H1 (cell line): Measurements from ENCODE around the gene ZNF593. TPM values are rescaled to one million over a fixed set of nuclear protein-coding genes. Genes with fewer than 3 reads are reported as not detected.

Experiments used
- CTCF ChIA-PET: fragments of 300-600 bp; sonication (Branson Sonifier 250); formaldehyde crosslinking; loops from one replicate; lab custom pipeline; 2021; ENCODE audit not compliant: partially characterized antibody; lab: Charles Lee
- POLR2A ChIA-PET: fragments of 300-600 bp; sonication (Branson Sonifier 250); formaldehyde crosslinking; loops from one replicate; lab custom pipeline; 2021; ENCODE audit warnings: inconsistent platforms; ENCODE audit not compliant: partially characterized antibody; lab: Charles Lee
- DNase-seq, 2 experiments: peaks; one replicate each; pipeline versions ENCODE4 v3.0.0 to v3.0.0-alpha.2; 2010 to 2022; ENCODE audit warnings: low spot score in 2 of 2, low read depth in 1 of 2, mixed read lengths in 1 of 2
- FAIRE-seq: peaks from 2 replicates; lab custom pipeline; 2011; peaks lifted over from hg19 to GRCh38; lab: Jason Lieb, UNC
- H2AFZ ChIP-seq: 2 replicates; pipeline ENCODE4 v1.8.1; 2012; ENCODE audit warnings: low read length, inconsistent platforms
- H2AK5ac ChIP-seq: 2 replicates; pipeline ENCODE4 v1.6.1; 2013; ENCODE audit warnings: low read depth, low read length
- H2BK120ac ChIP-seq: replicated peaks from 2 replicates; pipeline ENCODE3; 2013; ENCODE audit warnings: low read depth, low read length, inconsistent platforms
- H2BK12ac ChIP-seq: 2 replicates; pipeline ENCODE4 v1.6.1; 2013; ENCODE audit warnings: low read depth, low read length
- H2BK15ac ChIP-seq: 2 replicates; pipeline ENCODE4 v1.6.1; 2013; ENCODE audit warnings: low read length
- H2BK20ac ChIP-seq: 2 replicates; pipeline ENCODE4 v1.6.1; 2013; ENCODE audit warnings: low read length
- H2BK5ac ChIP-seq: 2 replicates; pipeline ENCODE4 v1.6.1; 2013; ENCODE audit warnings: low read depth, low read length
- H3K14ac ChIP-seq: 2 replicates; pipeline ENCODE4 v1.6.1; 2013; ENCODE audit warnings: inconsistent platforms; ENCODE audit not compliant: insufficient read length
- H3K18ac ChIP-seq: 2 replicates; pipeline ENCODE4 v1.6.1; 2013; ENCODE audit warnings: low read length; ENCODE audit errors: extremely low read depth
- H3K23ac ChIP-seq: 2 replicates; pipeline ENCODE4 v1.6.1; 2013; ENCODE audit warnings: inconsistent platforms; ENCODE audit not compliant: insufficient read length
- H3K23me2 ChIP-seq: 2 replicates; pipeline ENCODE4 v1.6.1; 2013; ENCODE audit warnings: low read depth, low read length
- H3K27ac ChIP-seq: 2 replicates; pipeline ENCODE4 v1.6.1; 2011; ENCODE audit warnings: low read depth, low read length, inconsistent platforms
- H3K27me3 ChIP-seq, 4 experiments: replicated peaks in 1 of 4; 1 replicate in 1 of 4; 2 replicates in 3 of 4; pipeline versions ENCODE4 v1.6.1 to v1.8.1; 2011 to 2013; ENCODE audit warnings: low read length in 3 of 4, mild to moderate bottlenecking in 3 of 4, inconsistent platforms in 2 of 4, mixed read lengths in 2 of 4, moderate library complexity in 1 of 4; ENCODE audit not compliant: control insufficient read depth in 3 of 4, insufficient read depth in 3 of 4; ENCODE audit errors: extremely low read depth in 1 of 4
- H3K36me3 ChIP-seq, 4 experiments: 2 replicates each; pipeline versions ENCODE4 v1.6.1 to v1.8.1; 2011 to 2013; ENCODE audit warnings: mild to moderate bottlenecking in 4 of 4, low read length in 3 of 4, moderate library complexity in 2 of 4, control low read depth in 1 of 4, inconsistent platforms in 1 of 4; ENCODE audit not compliant: insufficient read depth in 4 of 4, control insufficient read depth in 2 of 4
- H3K4ac ChIP-seq: replicated peaks from 2 replicates; pipeline ENCODE3; 2013; ENCODE audit warnings: low read length, low read depth, mixed read lengths, inconsistent platforms; ENCODE audit not compliant: insufficient read length
- H3K4me1 ChIP-seq, 4 experiments: replicated peaks in 1 of 4; 1 replicate in 1 of 4; 2 replicates in 3 of 4; pipeline versions ENCODE4 v1.6.1 to v1.8.1; 2011 to 2013; ENCODE audit warnings: low read length in 3 of 4, inconsistent platforms in 2 of 4, mixed read lengths in 1 of 4; ENCODE audit not compliant: insufficient read depth in 4 of 4, control insufficient read depth in 3 of 4
- H3K4me2 ChIP-seq, 2 experiments: 2 replicates each; pipeline versions ENCODE4 v1.6.1 to v1.8.1; 2011 to 2013; ENCODE audit warnings: low read depth in 2 of 2, low read length in 2 of 2, control low read depth in 1 of 2, inconsistent platforms in 1 of 2, mild to moderate bottlenecking in 1 of 2; ENCODE audit not compliant: insufficient read depth in 1 of 2
- H3K4me3 ChIP-seq, 4 experiments: fragments of 200-600, 300-600 bp in 1 of 4; sonication (generic), shearing (Covaris generic), sonication (Bioruptor Twin) in 1 of 4; 2 replicates each; pipeline versions ENCODE4 v1.5.1 to v1.8.1; 2011 to 2016; ENCODE audit warnings: low read length in 4 of 4, low read depth in 3 of 4, control low read depth in 2 of 4, inconsistent platforms in 2 of 4, mild to moderate bottlenecking in 2 of 4, mixed read lengths in 1 of 4, moderate library complexity in 1 of 4; ENCODE audit not compliant: insufficient read depth in 2 of 4; ENCODE audit errors: extremely low read depth in 1 of 4
- H3K56ac ChIP-seq: replicated peaks from 2 replicates; pipeline ENCODE3; 2013; ENCODE audit warnings: low read depth, mild to moderate bottlenecking, mixed read lengths, low read length, inconsistent platforms; ENCODE audit not compliant: insufficient read length
- H3K79me1 ChIP-seq: 2 replicates; pipeline ENCODE4 v1.6.1; 2013; ENCODE audit warnings: low read depth, low read length, control low read depth
- H3K79me2 ChIP-seq, 2 experiments: 2 replicates each; pipeline versions ENCODE4 v1.6.1 to v1.8.1; 2012 to 2013; ENCODE audit warnings: low read length in 2 of 2, mild to moderate bottlenecking in 2 of 2, inconsistent platforms in 1 of 2; ENCODE audit not compliant: insufficient read depth in 2 of 2, control insufficient read depth in 1 of 2
- H3K9ac ChIP-seq, 4 experiments: replicated peaks in 1 of 4; 1 replicate in 1 of 4; 2 replicates in 3 of 4; pipeline versions ENCODE4 v1.6.1 to v1.8.1; 2011 to 2013; ENCODE audit warnings: low read depth in 3 of 4, low read length in 3 of 4, control low read depth in 2 of 4, mild to moderate bottlenecking in 2 of 4, moderate library complexity in 2 of 4, inconsistent platforms in 1 of 4; ENCODE audit errors: extremely low read depth in 1 of 4
- H3K9me3 ChIP-seq, 2 experiments: 2 replicates each; pipeline versions ENCODE4 v1.6.1 to v1.8.1; 2012 to 2013; ENCODE audit warnings: mild to moderate bottlenecking in 2 of 2, moderate library complexity in 2 of 2, control low read depth in 1 of 2, inconsistent platforms in 1 of 2, low read depth in 1 of 2, low read length in 1 of 2, mixed read lengths in 1 of 2; ENCODE audit not compliant: insufficient read depth in 2 of 2
- H4K20me1 ChIP-seq, 2 experiments: replicated peaks in 1 of 2; 2 replicates each; pipeline versions ENCODE3 to v1.8.1; 2011 to 2013; ENCODE audit warnings: inconsistent platforms in 2 of 2, low read length in 2 of 2, mild to moderate bottlenecking in 1 of 2; ENCODE audit not compliant: insufficient read depth in 2 of 2, control insufficient read depth in 1 of 2
- H4K5ac ChIP-seq: 2 replicates; pipeline ENCODE4 v1.6.1; 2013; ENCODE audit warnings: low read length, low read depth, mixed read lengths, inconsistent platforms; ENCODE audit not compliant: insufficient read length
- H4K8ac ChIP-seq: 2 replicates; pipeline ENCODE4 v1.8.0; 2013; ENCODE audit warnings: mild to moderate bottlenecking, moderate library complexity, low read length, inconsistent platforms; ENCODE audit not compliant: insufficient read depth; ENCODE audit errors: extremely low read depth
- H4K91ac ChIP-seq: replicated peaks from 2 replicates; pipeline ENCODE3; 2013; ENCODE audit warnings: low read length, mixed read lengths, inconsistent platforms; ENCODE audit not compliant: insufficient read length
- ATF3 ChIP-seq: IDR thresholded peaks from 2 replicates; pipeline ENCODE4 v1.6.1; 2011; ENCODE audit warnings: low read depth, mild to moderate bottlenecking, low read length; ENCODE audit not compliant: insufficient read depth
- CBX8 ChIP-seq: fragments of 300-800, 300-1000 bp; sonication (generic); IDR thresholded peaks from 2 replicates; pipeline ENCODE4 v1.7.1; 2016; ENCODE audit warnings: low read depth, low read length, borderline replicate concordance
- GABPA ChIP-seq: IDR thresholded peaks from 2 replicates; pipeline ENCODE4 v1.6.1; 2011; ENCODE audit warnings: mild to moderate bottlenecking, low read length, moderate library complexity, borderline replicate concordance; ENCODE audit not compliant: insufficient read depth
- HDAC6 ChIP-seq: IDR thresholded peaks from one replicate; pipeline ENCODE4 v1.7.1; 2012; ENCODE audit warnings: low read depth, mild to moderate bottlenecking, inconsistent platforms, low read length, moderate library complexity
- NRF1 ChIP-seq: IDR thresholded peaks from 2 replicates; pipeline ENCODE4 v1.6.1; 2011; ENCODE audit warnings: mild to moderate bottlenecking, low read depth, low read length, improper control_type of control experiment
- RFX5 ChIP-seq: IDR thresholded peaks from 2 replicates; pipeline ENCODE4 v1.6.1; 2011; ENCODE audit warnings: low read depth, low read length, improper control_type of control experiment, borderline replicate concordance
- SUZ12 ChIP-seq: fragments of 200-600 bp; sonication (generic); IDR thresholded peaks from 2 replicates; pipeline ENCODE4 v1.6.1; 2012; ENCODE audit warnings: mild to moderate bottlenecking, inconsistent platforms, low read length, moderate library complexity, mixed read lengths
- WGBS, 2 experiments: shearing (Covaris generic) in 1 of 2; methylation state at CpG; one replicate each; pipeline versions ENCODE4 v1.1.6 to v1.1.7; 2013 to 2015; ENCODE audit warnings: low lambda C conversion rate in 2 of 2, mixed read lengths in 2 of 2, inconsistent platforms in 1 of 2, low coverage in 1 of 2, missing lambda C conversion rate in 1 of 2; ENCODE audit not compliant: insufficient replicate concordance in 2 of 2, insufficient coverage in 1 of 2, insufficient read length in 1 of 2; ENCODE audit errors: extremely low coverage in 1 of 2, missing lambda C conversion rate in 1 of 2; 5-methylcytosine and 5-hydroxymethylcytosine counted together
- long read RNA-seq, 2 experiments: library from RNA in 1 of 2; library from capped mRNA in 1 of 2; stranded (forward); transcript quantifications; one replicate each; pipeline ENCODE4 v2.0.0, GENCODE V29; 2021; ENCODE audit warnings: inconsistent platforms in 1 of 2
- polyA minus RNA-seq, 3 experiments: library from RNA; depleted of rRNA, polyadenylated mRNA; stranded (reverse); fragments of >200 nt; gene quantifications; 1 replicate in 2 of 3; 2 replicates in 1 of 3; pipeline ENCODE4 v1.2.3, GENCODE V29; 2011
- polyA plus RNA-seq, 7 experiments: library from polyadenylated mRNA; depleted of rRNA in 3 of 7; stranded (reverse) in 5 of 7; unstranded in 2 of 7; fragments of >200 nt in 5 of 7; fragments of 200-250 nt in 2 of 7; gene quantifications; 1 replicate in 5 of 7; 2 replicates in 1 of 7; 4 replicates in 1 of 7; pipeline versions ENCODE4 v1.2.1 to v1.2.3, GENCODE V29; 2011 to 2013; ENCODE audit warnings: missing spikeins in 2 of 7, mixed read lengths in 2 of 7
- total RNA-seq: library from RNA; stranded (reverse); fragmentation: NEBNext Ultra II Directional; extraction: Animal tissue kit (Norgen Biotek cat#: 25700); gene quantifications from 2 replicates; pipeline ENCODE4 v1.2.1, GENCODE V29; 2021

Gene ZNF593
- total RNA-seq = 38.2 and 40.2 TPM in 2 replicates
- polyA plus RNA-seq (2011; rRNA removed) = 68.0 and 112 TPM in 2 replicates
- polyA plus RNA-seq (2011; cell fraction: cytosol; rRNA removed) = 65.2 TPM
- polyA plus RNA-seq (2011; cell fraction: nucleus; rRNA removed) = 68.8 TPM
- polyA plus RNA-seq (2012, experiment 1 of 2) = 30.0 to 45.2 TPM (median 40.4 TPM) in 4 replicates
- polyA plus RNA-seq (2012, experiment 2 of 2) = 44.4 TPM
- 43.1 TPM for polyA plus RNA-seq (2013, experiment 1 of 2)
- polyA plus RNA-seq (2013, experiment 2 of 2) = 43.4 TPM
- 3.6 and 9.2 TPM in 2 replicates for polyA minus RNA-seq (2011; rRNA and poly(A)+ RNA removed)
- 21.4 TPM for polyA minus RNA-seq (2011; cell fraction: cytosol; rRNA and poly(A)+ RNA removed)
- polyA minus RNA-seq (2011; cell fraction: nucleus; rRNA and poly(A)+ RNA removed) = 19.9 TPM
- long read RNA-seq, experiment 1, transcript ZNF593-202 (3 exons, 675 nt) = major isoform, 25 of 25 reads
- long read RNA-seq, experiment 1, partial matches to known transcripts = 0 of 25 reads
- long read RNA-seq, experiment 1, other reads (novel, unspliced or antisense) = 0 of 25 reads
- long read RNA-seq, experiment 2, partial matches to known transcripts = 0 of 1 reads
- long read RNA-seq, experiment 2, other reads (novel, unspliced or antisense) = 0 of 1 reads

- no peak within 1 kb of the TSS for H3K14ac ChIP-seq
- no peak within 1 kb of the TSS for H2AK5ac ChIP-seq
- no peaks in the 10 kb centered on the region; a peak in 1 of 8 replicates for H3K36me3 ChIP-seq
- peak within 1 kb of the TSS; percentile 97 for H4K8ac ChIP-seq
- no peaks in the 10 kb centered on the region for H3K9me3 ChIP-seq
- peak within 1 kb of the TSS; percentile 71 to 79 (median 74) for H3K4me3 ChIP-seq
- peaks cover 4% of the 10 kb centered on the region; the same call in 1 of the 2 replicates for H3K79me1 ChIP-seq
- H2BK120ac ChIP-seq = no peak within 1 kb of the TSS
- no peak within 1 kb of the TSS for H2BK20ac ChIP-seq
- H2AFZ ChIP-seq = no peak within 1 kb of the TSS; the same call in 1 of the 2 replicates
- POLR2A ChIA-PET = interaction anchor here (0.9 to 2.9 kb wide), 9 partner anchors 8 to 64 kb away, joined by 3 to 6 read pairs (median 4); partner anchors contain the start of genes CATSPER4, CEP85 and CNKSR1
- H3K23me2 ChIP-seq = peaks cover 6% of the 10 kb centered on the region
- FAIRE-seq (no peak), DNase-seq (peak; percentile 78 to 96)
- no peak within 1 kb of the TSS for H3K4ac ChIP-seq
- H2BK5ac ChIP-seq = 0 out of 2 replicates have a peak within 1 kb of the TSS, but pooled peaks have one; percentile 71
- CTCF ChIA-PET = interaction anchor here (0.6 to 16.2 kb wide), 23 partner anchors 10 to 247 kb away, joined by 3 to 159 read pairs (median 5); partner anchors contain the start of genes CATSPER4, CEP85, FAM110D and PDIK1L
- H3K79me2 ChIP-seq = peaks cover 0 to 8% of the 10 kb centered on the region in 2 experiments; a peak in 2 of 4 replicates
- H3K27ac ChIP-seq = peak within 1 kb of the TSS; percentile 23; the same call in 1 of the 2 replicates
- peak within 1 kb of the TSS; percentile 60 to 84 (median 74) for H3K9ac ChIP-seq
- peak within 1 kb of the TSS; percentile 88; the same call in 1 of the 2 replicates for H2BK15ac ChIP-seq
- H2BK12ac ChIP-seq = no peak within 1 kb of the TSS
- H3K27me3 ChIP-seq = peaks cover 0 to 11% (median 6%) of the 10 kb centered on the region in 4 experiments; a peak in 6 of 7 replicates
- peak within 1 kb of the TSS; percentile 69 for H4K91ac ChIP-seq
- WGBS, 2 experiments = 4% methylated on average over 60 of the region's 76 CpGs; no CpG with 5 or more reads in 1 of the 2 experiments
- H3K23ac ChIP-seq = no peak within 1 kb of the TSS
- H3K56ac ChIP-seq = peak within 1 kb of the TSS; percentile 35
- H4K20me1 ChIP-seq = peaks cover 0 to 4% of the 10 kb centered on the region in 2 experiments
- peak within 1 kb of the TSS; percentile 77 to 96 for H3K4me2 ChIP-seq
- H4K5ac ChIP-seq = peak within 1 kb of the TSS; percentile 73
- H3K4me1 ChIP-seq = peaks cover 5 to 18% (median 13%) of the 10 kb centered on the region in 4 experiments
- peak within 1 kb of the TSS; percentile 71 for H3K18ac ChIP-seq
- TF ChIP-seq NRF1 (no peak), CBX8 (no peak), HDAC6 (no peak), SUZ12 (no peak), GABPA (peak; percentile 81; the same call in 1 of the 2 replicates), RFX5 (no peak), ATF3 (peak; percentile 90)
Observed at GRCh38 chr1:26169669-26170471, at the start of gene ZNF593. TSS of gene ZNF593 (plus strand) at chr1:26169908. CDS start at chr1:26169984, 76 bp downstream.
